ENCODE measurements around the gene SZT2. TPM values are rescaled to one million over a fixed set of nuclear protein-coding genes. Genes with fewer than 3 reads are reported as not detected.

SZT2 gene
- polyA plus RNA-seq (2013, experiment 1 of 2), result 3.5 TPM
- polyA plus RNA-seq (2013, experiment 2 of 2), result 3.4 TPM

DNA sequence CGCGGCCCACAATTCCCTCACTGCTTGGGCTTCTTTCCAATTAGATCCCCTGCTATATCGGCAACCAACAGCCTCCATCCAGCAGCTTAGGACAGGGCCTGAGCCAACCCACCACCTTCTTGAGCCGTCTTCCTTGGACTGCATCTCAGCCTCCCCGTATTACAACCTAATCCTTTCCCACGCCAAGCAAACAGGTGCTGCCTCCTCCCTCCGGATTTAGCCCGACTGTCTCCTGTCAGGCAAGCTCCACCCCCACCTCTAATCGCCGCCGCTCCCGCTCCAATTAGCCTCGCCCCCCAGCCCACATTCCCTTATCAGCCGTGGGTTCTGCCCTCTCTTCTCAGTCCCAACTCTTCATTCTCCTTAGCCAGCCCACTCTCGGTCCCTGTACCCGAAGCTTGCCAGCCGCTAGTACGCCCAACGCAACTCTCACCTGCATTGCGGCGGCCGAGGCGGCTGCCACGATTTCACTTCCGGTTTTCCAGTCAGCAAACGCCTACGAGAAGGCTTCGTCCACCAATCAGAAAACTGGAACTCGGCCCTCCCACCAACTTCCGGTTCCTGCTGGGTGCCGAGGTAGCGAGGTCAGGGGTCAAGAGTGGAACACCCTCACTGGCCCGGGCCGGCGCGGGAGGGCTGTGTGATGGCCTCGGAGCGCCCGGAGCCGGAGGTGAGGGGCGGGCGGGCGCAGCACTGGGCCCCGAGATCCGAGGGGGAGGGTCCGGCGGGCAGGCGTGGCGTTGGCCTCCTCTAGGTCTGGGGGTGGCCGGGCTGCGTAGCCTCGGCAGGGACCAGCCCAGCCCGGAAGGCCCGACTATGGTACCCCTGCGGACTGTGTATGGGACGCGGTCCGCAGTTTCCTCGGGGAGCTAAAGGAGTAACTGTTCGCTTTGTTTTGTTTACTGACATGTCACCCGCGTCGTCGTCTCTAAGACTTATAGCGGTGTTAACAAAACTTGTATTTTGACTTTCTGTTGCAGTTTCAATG is at the start of gene SZT2, which contains the start of gene MED8:
Gene SZT2, plus strand, starts transcription at position 574 of the 988 bp plus-strand sequence. Its CDS starts 70 bp downstream, at position 644.
Gene MED8, minus strand, starts transcription at position 475 of the 988 bp plus-strand sequence. Its CDS starts 36 bp downstream, at position 439.
- H4K8ac ChIP-seq (ENCODE audit: low read depth, low read length), result no peak within 1 kb of the TSS
- peak within 1 kb of the TSS; percentile 38 for H2AK5ac ChIP-seq (ENCODE audit: low read length)
- H3K56ac ChIP-seq (ENCODE audit: low read length), result peak within 1 kb of the TSS; percentile 100
- H3K27me3 ChIP-seq (ENCODE audit: insufficient read depth, low read length, poor library complexity), result no peaks in the 10 kb centered on the region
- H3K79me1 ChIP-seq (ENCODE audit: low read length), result peaks cover 20% of the 10 kb centered on the region
- H3K4me3 ChIP-seq (ENCODE audit: low read length), result peak within 1 kb of the TSS; percentile 96
- no peak within 1 kb of the TSS for H2BK120ac ChIP-seq (ENCODE audit: low read depth, low read length)
- H3K4me2 ChIP-seq (ENCODE audit: low read length), result peak within 1 kb of the TSS; percentile 99
- DNase-seq, result peak; percentile 99
- WGBS (ENCODE audit: extremely low coverage, insufficient coverage, low lambda C conversion rate), result no CpG with 5 or more reads among the region's 65 CpGs
- H2BK5ac ChIP-seq (ENCODE audit: low read length), result peak within 1 kb of the TSS; percentile 61
- peak within 1 kb of the TSS; percentile 65 for H3K4ac ChIP-seq (ENCODE audit: low read depth, low read length)
- no peak within 1 kb of the TSS for H4K5ac ChIP-seq (ENCODE audit: low read length)
- no peak within 1 kb of the TSS for H3K23ac ChIP-seq (ENCODE audit: low read length)
- H3K18ac ChIP-seq (ENCODE audit: low read length), result peak within 1 kb of the TSS; percentile 53
- H3K4me1 ChIP-seq (ENCODE audit: control insufficient read depth, low read depth, low read length), result peaks cover 10% of the 10 kb centered on the region
- H3K27ac ChIP-seq (ENCODE audit: low read depth, low read length), result peak within 1 kb of the TSS; percentile 34
- peaks cover 16% of the 10 kb centered on the region for H3K36me3 ChIP-seq (ENCODE audit: control insufficient read depth, insufficient read depth, low read length)
- peak within 1 kb of the TSS; percentile 92 for H3K9ac ChIP-seq (ENCODE audit: low read length)
- peaks cover 15% of the 10 kb centered on the region for H3K79me2 ChIP-seq (ENCODE audit: control insufficient read depth, insufficient read depth, low read length)
- H2BK15ac ChIP-seq (replicated peaks; ENCODE audit: low read depth), result no peak within 1 kb of the TSS

DNA sequence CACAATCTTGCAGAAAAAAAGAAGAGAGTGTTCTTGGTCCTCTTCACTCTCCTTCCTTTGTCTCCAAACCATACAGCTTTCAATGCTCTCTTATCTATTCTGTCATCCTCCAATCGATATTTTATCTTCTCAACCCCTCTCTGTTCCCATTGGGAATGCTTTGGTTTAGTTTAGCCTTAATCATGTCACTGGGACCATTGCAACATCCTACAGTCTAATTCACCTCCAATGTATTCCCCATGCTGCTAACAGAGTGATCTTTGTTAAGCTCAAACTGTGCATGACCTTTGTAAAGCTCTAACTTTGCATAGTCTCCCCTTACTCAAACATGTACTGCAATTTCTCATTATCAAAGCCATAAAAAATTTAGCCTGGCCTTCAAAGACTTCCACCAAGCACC is 49.1 kb upstream of the SZT2 start:
- no peak overlapping the region for H2AK5ac ChIP-seq (ENCODE audit: low read length)
- H2BK5ac ChIP-seq (ENCODE audit: low read length), result no peak overlapping the region
- DNase-seq, result no peak
- no peak overlapping the region for H3K56ac ChIP-seq (ENCODE audit: low read length)
- H3K27me3 ChIP-seq (ENCODE audit: insufficient read depth, low read length, poor library complexity), result no peaks in the 10 kb centered on the region
- no peak overlapping the region for H2BK15ac ChIP-seq (replicated peaks; ENCODE audit: low read depth)
- peaks cover 2% of the 10 kb centered on the region for H3K4me1 ChIP-seq (ENCODE audit: control insufficient read depth, low read depth, low read length)
- no peak overlapping the region for H4K8ac ChIP-seq (ENCODE audit: low read depth, low read length)
- H3K79me1 ChIP-seq (ENCODE audit: low read length), result no peaks in the 10 kb centered on the region
- H3K23ac ChIP-seq (ENCODE audit: low read length), result no peak overlapping the region
- no peaks in the 10 kb centered on the region for H3K79me2 ChIP-seq (ENCODE audit: control insufficient read depth, insufficient read depth, low read length)
- H3K36me3 ChIP-seq (ENCODE audit: control insufficient read depth, insufficient read depth, low read length), result no peaks in the 10 kb centered on the region
- no peak overlapping the region for H3K4me3 ChIP-seq (ENCODE audit: low read length)
- H3K9ac ChIP-seq (ENCODE audit: low read length), result no peak overlapping the region
- WGBS (ENCODE audit: extremely low coverage, insufficient coverage, low lambda C conversion rate), result no CpG with 5 or more reads among the region's 1 CpG
- no peak overlapping the region for H3K4me2 ChIP-seq (ENCODE audit: low read length)
- no peak overlapping the region for H3K18ac ChIP-seq (ENCODE audit: low read length)
- H3K4ac ChIP-seq (ENCODE audit: low read depth, low read length), result no peak overlapping the region
- H3K27ac ChIP-seq (ENCODE audit: low read depth, low read length), result no peak overlapping the region
- H2BK120ac ChIP-seq (ENCODE audit: low read depth, low read length), result no peak overlapping the region
- H4K5ac ChIP-seq (ENCODE audit: low read length), result no peak overlapping the region

- WGBS (ENCODE audit: extremely low coverage, insufficient coverage, low lambda C conversion rate), result no CpG with 5 or more reads among the region's 4 CpGs
Observed at GRCh38 chr1:43344267-43344850, 45.3 kb upstream of the SZT2 start.

GRCh38 chr1:43345120-43345519 is 44.6 kb upstream of the SZT2 start:
- Histone ChIP-seq H4K8ac (ENCODE audit: low read depth, low read length) (no peak overlapping the region), H3K79me1 (ENCODE audit: low read length) (no peaks in the 10 kb centered on the region), H2AK5ac (ENCODE audit: low read length) (no peak overlapping the region), H3K23ac (ENCODE audit: low read length) (no peak overlapping the region), H3K4ac (ENCODE audit: low read depth, low read length) (no peak overlapping the region), H3K27me3 (ENCODE audit: insufficient read depth, low read length, poor library complexity) (no peaks in the 10 kb centered on the region), H3K4me2 (ENCODE audit: low read length) (no peak overlapping the region), H4K5ac (ENCODE audit: low read length) (no peak overlapping the region), H3K18ac (ENCODE audit: low read length) (no peak overlapping the region), H3K27ac (ENCODE audit: low read depth, low read length) (no peak overlapping the region), H2BK5ac (ENCODE audit: low read length) (no peak overlapping the region), H3K36me3 (ENCODE audit: control insufficient read depth, insufficient read depth, low read length) (no peaks in the 10 kb centered on the region), H2BK15ac (replicated peaks; ENCODE audit: low read depth) (no peak overlapping the region), H2BK120ac (ENCODE audit: low read depth, low read length) (no peak overlapping the region), H3K4me1 (ENCODE audit: control insufficient read depth, low read depth, low read length) (peaks cover 7% of the 10 kb centered on the region), H3K9ac (ENCODE audit: low read length) (no peak overlapping the region), H3K56ac (ENCODE audit: low read length) (no peak overlapping the region), H3K4me3 (ENCODE audit: low read length) (no peak overlapping the region), H3K79me2 (ENCODE audit: control insufficient read depth, insufficient read depth, low read length) (no peaks in the 10 kb centered on the region)
- WGBS (ENCODE audit: extremely low coverage, insufficient coverage, low lambda C conversion rate), result no CpG with 5 or more reads among the region's 3 CpGs
- peak; percentile 48 for DNase-seq

More at GRCh38 chr1:43344267-43344850, 45.3 kb upstream of the SZT2 start:
- Histone ChIP-seq H2BK5ac (ENCODE audit: low read length) (no peak overlapping the region), H3K79me1 (ENCODE audit: low read length) (no peaks in the 10 kb centered on the region), H4K8ac (ENCODE audit: low read depth, low read length) (no peak overlapping the region), H3K4me3 (ENCODE audit: low read length) (no peak overlapping the region), H3K9ac (ENCODE audit: low read length) (no peak overlapping the region), H3K18ac (ENCODE audit: low read length) (no peak overlapping the region), H3K4me2 (ENCODE audit: low read length) (no peak overlapping the region), H3K56ac (ENCODE audit: low read length) (no peak overlapping the region), H2BK120ac (ENCODE audit: low read depth, low read length) (no peak overlapping the region), H3K27ac (ENCODE audit: low read depth, low read length) (no peak overlapping the region), H2AK5ac (ENCODE audit: low read length) (no peak overlapping the region), H3K4ac (ENCODE audit: low read depth, low read length) (no peak overlapping the region), H4K5ac (ENCODE audit: low read length) (no peak overlapping the region), H3K23ac (ENCODE audit: low read length) (no peak overlapping the region), H3K4me1 (ENCODE audit: control insufficient read depth, low read depth, low read length) (peaks cover 5% of the 10 kb centered on the region), H3K79me2 (ENCODE audit: control insufficient read depth, insufficient read depth, low read length) (no peaks in the 10 kb centered on the region), H3K27me3 (ENCODE audit: insufficient read depth, low read length, poor library complexity) (no peaks in the 10 kb centered on the region), H3K36me3 (ENCODE audit: control insufficient read depth, insufficient read depth, low read length) (no peaks in the 10 kb centered on the region), H2BK15ac (replicated peaks; ENCODE audit: low read depth) (no peak overlapping the region)
- DNase-seq, result peak; percentile 52

- Histone ChIP-seq H2BK15ac (replicated peaks; ENCODE audit: low read depth) (no peak overlapping the region), H3K27me3 (ENCODE audit: insufficient read depth, low read length, poor library complexity) (no peaks in the 10 kb centered on the region), H3K79me1 (ENCODE audit: low read length) (no peaks in the 10 kb centered on the region), H3K4me1 (ENCODE audit: control insufficient read depth, low read depth, low read length) (peaks cover 7% of the 10 kb centered on the region), H3K4me3 (ENCODE audit: low read length) (no peak overlapping the region), H3K4ac (ENCODE audit: low read depth, low read length) (no peak overlapping the region), H2AK5ac (ENCODE audit: low read length) (no peak overlapping the region), H4K8ac (ENCODE audit: low read depth, low read length) (no peak overlapping the region), H3K9ac (ENCODE audit: low read length) (no peak overlapping the region), H3K18ac (ENCODE audit: low read length) (no peak overlapping the region), H3K36me3 (ENCODE audit: control insufficient read depth, insufficient read depth, low read length) (no peaks in the 10 kb centered on the region), H2BK120ac (ENCODE audit: low read depth, low read length) (no peak overlapping the region), H3K23ac (ENCODE audit: low read length) (no peak overlapping the region), H3K56ac (ENCODE audit: low read length) (no peak overlapping the region), H2BK5ac (ENCODE audit: low read length) (no peak overlapping the region), H3K79me2 (ENCODE audit: control insufficient read depth, insufficient read depth, low read length) (no peaks in the 10 kb centered on the region), H3K4me2 (ENCODE audit: low read length) (no peak overlapping the region), H3K27ac (ENCODE audit: low read depth, low read length) (no peak overlapping the region), H4K5ac (ENCODE audit: low read length) (no peak overlapping the region)
- DNase-seq, result no peak
- WGBS (ENCODE audit: extremely low coverage, insufficient coverage, low lambda C conversion rate), result no CpG with 5 or more reads among the region's 5 CpGs
Observed at GRCh38 chr1:43346636-43347035, 43.1 kb upstream of the SZT2 start.

Data from mesendoderm (in vitro differentiated cells).